GM18861 (cell line): Measurements from ENCODE around the gene TOR4A.

Experiments used
- ATAC-seq: cut with Tn5 transposase; IDR thresholded peaks from one replicate; pipeline ENCODE4 v1.9.1; 2021; ENCODE audit not compliant: unreplicated experiment

Gene TOR4A

GRCh38 chr9:137293482-137294090 lies 16.1 kb downstream of the TOR4A start:
- ATAC-seq: no peak

GRCh38 chr9:137294091-137294680 lies 16.7 kb downstream of the TOR4A start:
- no peak for ATAC-seq

GRCh38 chr9:137294681-137295237 lies 17.2 kb downstream of the TOR4A start:
- ATAC-seq: no peak

GRCh38 chr9:137295238-137295811 lies 17.8 kb downstream of the TOR4A start:
- ATAC-seq: no peak

- no peak for ATAC-seq
These were observed 18.5 kb downstream of the TOR4A start for GRCh38 chr9:137295849-137296669.

GRCh38 chr9:137296670-137297664 lies 19.4 kb downstream of the TOR4A start:
- no peak for ATAC-seq

- no peak for ATAC-seq
These were observed 20.4 kb downstream of the TOR4A start for GRCh38 chr9:137297966-137298365.

- no peak for ATAC-seq
These were observed 21.1 kb downstream of the TOR4A start for GRCh38 chr9:137298401-137299202.

- no peak for ATAC-seq
These were observed 21.7 kb downstream of the TOR4A start for GRCh38 chr9:137299203-137299565.

- ATAC-seq: no peak
These were observed 22.4 kb downstream of the TOR4A start for GRCh38 chr9:137299938-137300337.

GRCh38 chr9:137300567-137301080 lies 23.1 kb downstream of the TOR4A start:
- no peak for ATAC-seq

- ATAC-seq: peak; percentile 8
These were observed 23.8 kb downstream of the TOR4A start for GRCh38 chr9:137301081-137301947.

- ATAC-seq: peak; percentile 58
These were observed 24.6 kb downstream of the TOR4A start, which contains the start of gene NRARP for GRCh38 chr9:137302118-137302448. Gene NRARP, minus strand, starts transcription at chr9:137302271. Its CDS starts 343 bp downstream, at chr9:137301928.

- peak; percentile 34 for ATAC-seq
These were observed 25.1 kb downstream of the TOR4A start for GRCh38 chr9:137302449-137303150.

GRCh38 chr9:137303151-137303892 lies 25.8 kb downstream of the TOR4A start:
- no peak for ATAC-seq

- ATAC-seq: no peak
These were observed 26.4 kb downstream of the TOR4A start for GRCh38 chr9:137303893-137304382.
